Measurements from ENCODE around the gene LIMA1.

DNA sequence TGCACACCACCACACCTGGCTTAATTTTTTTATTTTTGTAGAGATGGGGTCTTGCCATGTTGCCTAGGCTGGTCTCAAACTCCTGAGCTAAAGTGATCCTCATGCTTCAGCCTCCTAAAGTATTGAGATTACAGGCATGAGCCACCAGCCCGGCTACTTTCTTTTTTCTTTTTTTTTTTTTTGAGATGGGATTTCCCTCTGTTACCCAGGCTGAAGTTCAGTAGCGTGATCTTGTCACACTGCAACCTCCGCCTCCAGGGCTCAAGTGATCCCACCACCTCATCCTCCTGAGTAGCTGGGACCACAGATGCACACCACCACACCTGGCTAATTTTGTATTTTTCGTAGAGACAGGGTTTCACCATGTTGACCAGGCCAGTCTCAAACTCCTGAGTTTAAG, 51.1 kb downstream of the LIMA1 start:
- TF ChIP-seq EZH2phosphoT487 (IDR thresholded peaks at IDR 0.05; ENCODE audit: borderline replicate concordance, low read length): no peak
- TF ChIP-seq, protein P1, sequence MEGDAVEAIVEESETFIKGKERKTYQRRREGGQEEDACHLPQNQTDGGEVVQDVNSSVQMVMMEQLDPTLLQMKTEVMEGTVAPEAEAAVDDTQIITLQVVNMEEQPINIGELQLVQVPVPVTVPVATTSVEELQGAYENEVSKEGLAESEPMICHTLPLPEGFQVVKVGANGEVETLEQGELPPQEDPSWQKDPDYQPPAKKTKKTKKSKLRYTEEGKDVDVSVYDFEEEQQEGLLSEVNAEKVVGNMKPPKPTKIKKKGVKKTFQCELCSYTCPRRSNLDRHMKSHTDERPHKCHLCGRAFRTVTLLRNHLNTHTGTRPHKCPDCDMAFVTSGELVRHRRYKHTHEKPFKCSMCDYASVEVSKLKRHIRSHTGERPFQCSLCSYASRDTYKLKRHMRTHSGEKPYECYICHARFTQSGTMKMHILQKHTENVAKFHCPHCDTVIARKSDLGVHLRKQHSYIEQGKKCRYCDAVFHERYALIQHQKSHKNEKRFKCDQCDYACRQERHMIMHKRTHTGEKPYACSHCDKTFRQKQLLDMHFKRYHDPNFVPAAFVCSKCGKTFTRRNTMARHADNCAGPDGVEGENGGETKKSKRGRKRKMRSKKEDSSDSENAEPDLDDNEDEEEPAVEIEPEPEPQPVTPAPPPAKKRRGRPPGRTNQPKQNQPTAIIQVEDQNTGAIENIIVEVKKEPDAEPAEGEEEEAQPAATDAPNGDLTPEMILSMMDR (IDR thresholded peaks at IDR 0.05; ENCODE audit: low read depth, low read length, poor library complexity, severe bottlenecking): no peak
